ENCODE data around the gene CDK19. TPM values are rescaled to one million over a fixed set of nuclear protein-coding genes. Genes with fewer than 3 reads are reported as not detected.

Gene CDK19
- total RNA-seq, 1 experiment from 2014 or later = 11.7 TPM

DNA sequence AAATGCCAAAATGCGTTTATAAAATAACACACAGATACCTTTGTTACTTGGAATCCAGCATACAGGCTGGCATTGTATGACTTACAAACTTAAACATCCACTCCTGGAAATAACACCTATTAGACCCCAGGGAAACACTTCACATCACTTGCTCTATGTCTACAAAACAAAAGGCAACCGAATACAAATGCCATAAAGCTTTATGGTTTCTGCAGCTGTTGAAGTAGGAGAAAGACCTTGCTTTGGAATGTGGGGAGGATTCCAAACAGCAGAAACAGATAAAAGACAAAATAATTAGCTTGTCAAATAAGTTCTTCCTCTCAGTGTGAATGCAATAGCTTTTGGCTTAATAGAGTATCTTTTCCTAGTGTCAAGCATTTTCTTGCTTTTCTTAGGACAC is 49.6 kb upstream of the CDK19 start (continued):
- TF ChIP-seq, protein P1, sequence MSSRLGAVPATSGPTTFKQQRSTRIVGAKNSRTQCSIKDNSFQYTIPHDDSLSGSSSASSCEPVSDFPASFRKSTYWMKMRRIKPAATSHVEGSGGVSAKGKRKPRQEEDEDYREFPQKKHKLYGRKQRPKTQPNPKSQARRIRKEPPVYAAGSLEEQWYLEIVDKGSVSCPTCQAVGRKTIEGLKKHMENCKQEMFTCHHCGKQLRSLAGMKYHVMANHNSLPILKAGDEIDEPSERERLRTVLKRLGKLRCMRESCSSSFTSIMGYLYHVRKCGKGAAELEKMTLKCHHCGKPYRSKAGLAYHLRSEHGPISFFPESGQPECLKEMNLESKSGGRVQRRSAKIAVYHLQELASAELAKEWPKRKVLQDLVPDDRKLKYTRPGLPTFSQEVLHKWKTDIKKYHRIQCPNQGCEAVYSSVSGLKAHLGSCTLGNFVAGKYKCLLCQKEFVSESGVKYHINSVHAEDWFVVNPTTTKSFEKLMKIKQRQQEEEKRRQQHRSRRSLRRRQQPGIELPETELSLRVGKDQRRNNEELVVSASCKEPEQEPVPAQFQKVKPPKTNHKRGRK (CRISPR knock-in tag; IDR thresholded peaks at IDR 0.05; ENCODE audit: borderline replicate concordance) = no peak
- TF ChIP-seq RORB (CRISPR knock-in tag; IDR thresholded peaks at IDR 0.05) (no peak), FOXP1 (CRISPR knock-in tag; IDR thresholded peaks at IDR 0.05; ENCODE audit: borderline replicate concordance) (no peak), ZNF671 (CRISPR knock-in tag; IDR thresholded peaks at IDR 0.05) (no peak), CBFB (CRISPR knock-in tag; IDR thresholded peaks at IDR 0.05; ENCODE audit: low read depth) (no peak)
- TF ChIP-seq, protein P2, sequence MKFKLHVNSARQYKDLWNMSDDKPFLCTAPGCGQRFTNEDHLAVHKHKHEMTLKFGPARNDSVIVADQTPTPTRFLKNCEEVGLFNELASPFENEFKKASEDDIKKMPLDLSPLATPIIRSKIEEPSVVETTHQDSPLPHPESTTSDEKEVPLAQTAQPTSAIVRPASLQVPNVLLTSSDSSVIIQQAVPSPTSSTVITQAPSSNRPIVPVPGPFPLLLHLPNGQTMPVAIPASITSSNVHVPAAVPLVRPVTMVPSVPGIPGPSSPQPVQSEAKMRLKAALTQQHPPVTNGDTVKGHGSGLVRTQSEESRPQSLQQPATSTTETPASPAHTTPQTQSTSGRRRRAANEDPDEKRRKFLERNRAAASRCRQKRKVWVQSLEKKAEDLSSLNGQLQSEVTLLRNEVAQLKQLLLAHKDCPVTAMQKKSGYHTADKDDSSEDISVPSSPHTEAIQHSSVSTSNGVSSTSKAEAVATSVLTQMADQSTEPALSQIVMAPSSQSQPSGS (CRISPR knock-in tag; IDR thresholded peaks at IDR 0.05; ENCODE audit: borderline replicate concordance, low read depth) = no peak

DNA sequence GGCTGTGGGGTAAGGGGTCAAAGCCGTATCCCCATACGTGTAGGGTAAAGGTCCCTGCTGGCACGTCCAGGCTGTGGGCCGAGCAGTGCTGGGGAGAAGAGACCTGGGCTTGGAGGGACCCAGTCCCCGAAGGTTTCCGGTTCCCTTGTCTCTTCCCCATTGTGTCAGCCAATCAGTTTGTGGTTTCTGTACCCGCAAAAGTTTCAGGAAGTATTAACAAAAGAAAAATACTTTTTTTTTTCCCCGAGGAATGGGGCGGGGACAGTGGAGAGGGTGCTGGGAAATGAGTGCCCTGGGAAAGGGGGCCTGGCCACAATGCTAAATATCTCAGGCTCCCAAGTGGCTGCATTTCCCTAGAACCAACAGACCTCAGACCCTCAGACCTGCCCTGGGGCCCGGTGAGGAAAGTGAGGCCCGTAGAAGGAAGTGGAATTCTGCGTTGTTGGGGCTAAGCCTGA is 44.1 kb upstream of the CDK19 start:
- Mint-ChIP-seq H3K9me3 (no peaks in the 10 kb centered on the region), H3K4me1 (no peaks in the 10 kb centered on the region), H3K4me3 (no peak overlapping the region), H3K36me3 (no peaks in the 10 kb centered on the region), H3K27ac (peak overlapping the region; percentile 64; the same call in 1 of the 2 replicates), H3K27me3 (ENCODE audit: low read depth) (no peaks in the 10 kb centered on the region)
- POLR2A ChIA-PET = no interaction called here
- CTCF ChIA-PET = no interaction called here
- no peak for DNase-seq (ENCODE audit: low spot score)
- ATAC-seq = peak; percentile 51
- no peak for TF ChIP-seq TP53 (CRISPR knock-in tag; IDR thresholded peaks at IDR 0.05)
- TF ChIP-seq CBFB (CRISPR knock-in tag; IDR thresholded peaks at IDR 0.05; ENCODE audit: low read depth) = no peak
- TF ChIP-seq, protein P3, sequence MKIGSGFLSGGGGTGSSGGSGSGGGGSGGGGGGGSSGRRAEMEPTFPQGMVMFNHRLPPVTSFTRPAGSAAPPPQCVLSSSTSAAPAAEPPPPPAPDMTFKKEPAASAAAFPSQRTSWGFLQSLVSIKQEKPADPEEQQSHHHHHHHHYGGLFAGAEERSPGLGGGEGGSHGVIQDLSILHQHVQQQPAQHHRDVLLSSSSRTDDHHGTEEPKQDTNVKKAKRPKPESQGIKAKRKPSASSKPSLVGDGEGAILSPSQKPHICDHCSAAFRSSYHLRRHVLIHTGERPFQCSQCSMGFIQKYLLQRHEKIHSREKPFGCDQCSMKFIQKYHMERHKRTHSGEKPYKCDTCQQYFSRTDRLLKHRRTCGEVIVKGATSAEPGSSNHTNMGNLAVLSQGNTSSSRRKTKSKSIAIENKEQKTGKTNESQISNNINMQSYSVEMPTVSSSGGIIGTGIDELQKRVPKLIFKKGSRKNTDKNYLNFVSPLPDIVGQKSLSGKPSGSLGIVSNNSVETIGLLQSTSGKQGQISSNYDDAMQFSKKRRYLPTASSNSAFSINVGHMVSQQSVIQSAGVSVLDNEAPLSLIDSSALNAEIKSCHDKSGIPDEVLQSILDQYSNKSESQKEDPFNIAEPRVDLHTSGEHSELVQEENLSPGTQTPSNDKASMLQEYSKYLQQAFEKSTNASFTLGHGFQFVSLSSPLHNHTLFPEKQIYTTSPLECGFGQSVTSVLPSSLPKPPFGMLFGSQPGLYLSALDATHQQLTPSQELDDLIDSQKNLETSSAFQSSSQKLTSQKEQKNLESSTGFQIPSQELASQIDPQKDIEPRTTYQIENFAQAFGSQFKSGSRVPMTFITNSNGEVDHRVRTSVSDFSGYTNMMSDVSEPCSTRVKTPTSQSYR (CRISPR knock-in tag; IDR thresholded peaks at IDR 0.05) = no peak
- TF ChIP-seq, protein P4, sequence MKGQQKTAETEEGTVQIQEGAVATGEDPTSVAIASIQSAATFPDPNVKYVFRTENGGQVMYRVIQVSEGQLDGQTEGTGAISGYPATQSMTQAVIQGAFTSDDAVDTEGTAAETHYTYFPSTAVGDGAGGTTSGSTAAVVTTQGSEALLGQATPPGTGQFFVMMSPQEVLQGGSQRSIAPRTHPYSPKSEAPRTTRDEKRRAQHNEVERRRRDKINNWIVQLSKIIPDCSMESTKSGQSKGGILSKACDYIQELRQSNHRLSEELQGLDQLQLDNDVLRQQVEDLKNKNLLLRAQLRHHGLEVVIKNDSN (CRISPR knock-in tag; IDR thresholded peaks at IDR 0.05) = no peak
- no peak for TF ChIP-seq EMX1 (CRISPR knock-in tag; IDR thresholded peaks at IDR 0.05)
- no peak for TF ChIP-seq TEAD4 (CRISPR knock-in tag; IDR thresholded peaks at IDR 0.05)
- TF ChIP-seq KAT7 (CRISPR knock-in tag; IDR thresholded peaks at IDR 0.05; ENCODE audit: borderline replicate concordance) = no peak
- no peak for TF ChIP-seq SMAD3 (CRISPR knock-in tag; IDR thresholded peaks at IDR 0.05; ENCODE audit: borderline replicate concordance)
- TF ChIP-seq TEAD1 (CRISPR knock-in tag; IDR thresholded peaks at IDR 0.05) = no peak
- TF ChIP-seq, protein P5, sequence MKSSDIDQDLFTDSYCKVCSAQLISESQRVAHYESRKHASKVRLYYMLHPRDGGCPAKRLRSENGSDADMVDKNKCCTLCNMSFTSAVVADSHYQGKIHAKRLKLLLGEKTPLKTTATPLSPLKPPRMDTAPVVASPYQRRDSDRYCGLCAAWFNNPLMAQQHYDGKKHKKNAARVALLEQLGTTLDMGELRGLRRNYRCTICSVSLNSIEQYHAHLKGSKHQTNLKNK (CRISPR knock-in tag; IDR thresholded peaks at IDR 0.05) = no peak
- TF ChIP-seq GABPB1 (CRISPR knock-in tag; IDR thresholded peaks at IDR 0.05) = no peak
- no peak for TF ChIP-seq NFYB (CRISPR knock-in tag; conservative IDR thresholded peaks at IDR 0.05; ENCODE audit: low read depth)
- TF ChIP-seq, protein P6, sequence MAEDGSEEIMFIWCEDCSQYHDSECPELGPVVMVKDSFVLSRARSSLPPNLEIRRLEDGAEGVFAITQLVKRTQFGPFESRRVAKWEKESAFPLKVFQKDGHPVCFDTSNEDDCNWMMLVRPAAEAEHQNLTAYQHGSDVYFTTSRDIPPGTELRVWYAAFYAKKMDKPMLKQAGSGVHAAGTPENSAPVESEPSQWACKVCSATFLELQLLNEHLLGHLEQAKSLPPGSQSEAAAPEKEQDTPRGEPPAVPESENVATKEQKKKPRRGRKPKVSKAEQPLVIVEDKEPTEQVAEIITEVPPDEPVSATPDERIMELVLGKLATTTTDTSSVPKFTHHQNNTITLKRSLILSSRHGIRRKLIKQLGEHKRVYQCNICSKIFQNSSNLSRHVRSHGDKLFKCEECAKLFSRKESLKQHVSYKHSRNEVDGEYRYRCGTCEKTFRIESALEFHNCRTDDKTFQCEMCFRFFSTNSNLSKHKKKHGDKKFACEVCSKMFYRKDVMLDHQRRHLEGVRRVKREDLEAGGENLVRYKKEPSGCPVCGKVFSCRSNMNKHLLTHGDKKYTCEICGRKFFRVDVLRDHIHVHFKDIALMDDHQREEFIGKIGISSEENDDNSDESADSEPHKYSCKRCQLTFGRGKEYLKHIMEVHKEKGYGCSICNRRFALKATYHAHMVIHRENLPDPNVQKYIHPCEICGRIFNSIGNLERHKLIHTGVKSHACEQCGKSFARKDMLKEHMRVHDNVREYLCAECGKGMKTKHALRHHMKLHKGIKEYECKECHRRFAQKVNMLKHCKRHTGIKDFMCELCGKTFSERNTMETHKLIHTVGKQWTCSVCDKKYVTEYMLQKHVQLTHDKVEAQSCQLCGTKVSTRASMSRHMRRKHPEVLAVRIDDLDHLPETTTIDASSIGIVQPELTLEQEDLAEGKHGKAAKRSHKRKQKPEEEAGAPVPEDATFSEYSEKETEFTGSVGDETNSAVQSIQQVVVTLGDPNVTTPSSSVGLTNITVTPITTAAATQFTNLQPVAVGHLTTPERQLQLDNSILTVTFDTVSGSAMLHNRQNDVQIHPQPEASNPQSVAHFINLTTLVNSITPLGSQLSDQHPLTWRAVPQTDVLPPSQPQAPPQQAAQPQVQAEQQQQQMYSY (CRISPR knock-in tag; IDR thresholded peaks at IDR 0.05) = no peak
- TF ChIP-seq NFATC4 (CRISPR knock-in tag; IDR thresholded peaks at IDR 0.05) = no peak
- TF ChIP-seq, protein P7, sequence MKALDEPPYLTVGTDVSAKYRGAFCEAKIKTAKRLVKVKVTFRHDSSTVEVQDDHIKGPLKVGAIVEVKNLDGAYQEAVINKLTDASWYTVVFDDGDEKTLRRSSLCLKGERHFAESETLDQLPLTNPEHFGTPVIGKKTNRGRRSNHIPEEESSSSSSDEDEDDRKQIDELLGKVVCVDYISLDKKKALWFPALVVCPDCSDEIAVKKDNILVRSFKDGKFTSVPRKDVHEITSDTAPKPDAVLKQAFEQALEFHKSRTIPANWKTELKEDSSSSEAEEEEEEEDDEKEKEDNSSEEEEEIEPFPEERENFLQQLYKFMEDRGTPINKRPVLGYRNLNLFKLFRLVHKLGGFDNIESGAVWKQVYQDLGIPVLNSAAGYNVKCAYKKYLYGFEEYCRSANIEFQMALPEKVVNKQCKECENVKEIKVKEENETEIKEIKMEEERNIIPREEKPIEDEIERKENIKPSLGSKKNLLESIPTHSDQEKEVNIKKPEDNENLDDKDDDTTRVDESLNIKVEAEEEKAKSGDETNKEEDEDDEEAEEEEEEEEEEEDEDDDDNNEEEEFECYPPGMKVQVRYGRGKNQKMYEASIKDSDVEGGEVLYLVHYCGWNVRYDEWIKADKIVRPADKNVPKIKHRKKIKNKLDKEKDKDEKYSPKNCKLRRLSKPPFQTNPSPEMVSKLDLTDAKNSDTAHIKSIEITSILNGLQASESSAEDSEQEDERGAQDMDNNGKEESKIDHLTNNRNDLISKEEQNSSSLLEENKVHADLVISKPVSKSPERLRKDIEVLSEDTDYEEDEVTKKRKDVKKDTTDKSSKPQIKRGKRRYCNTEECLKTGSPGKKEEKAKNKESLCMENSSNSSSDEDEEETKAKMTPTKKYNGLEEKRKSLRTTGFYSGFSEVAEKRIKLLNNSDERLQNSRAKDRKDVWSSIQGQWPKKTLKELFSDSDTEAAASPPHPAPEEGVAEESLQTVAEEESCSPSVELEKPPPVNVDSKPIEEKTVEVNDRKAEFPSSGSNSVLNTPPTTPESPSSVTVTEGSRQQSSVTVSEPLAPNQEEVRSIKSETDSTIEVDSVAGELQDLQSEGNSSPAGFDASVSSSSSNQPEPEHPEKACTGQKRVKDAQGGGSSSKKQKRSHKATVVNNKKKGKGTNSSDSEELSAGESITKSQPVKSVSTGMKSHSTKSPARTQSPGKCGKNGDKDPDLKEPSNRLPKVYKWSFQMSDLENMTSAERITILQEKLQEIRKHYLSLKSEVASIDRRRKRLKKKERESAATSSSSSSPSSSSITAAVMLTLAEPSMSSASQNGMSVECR (CRISPR knock-in tag; IDR thresholded peaks at IDR 0.05; ENCODE audit: borderline replicate concordance) = no peak

All from WTC11 (cell line).